ENCODE data around the gene B3GALT6.
A peak's percentile ranks its signal among the peaks of the same experiment; 100 is the strongest.

The B3GALT6 gene

GRCh38 chr1:1232796-1233566 lies 944 bp downstream of the B3GALT6 start:
- no peak for ATAC-seq

DNA sequence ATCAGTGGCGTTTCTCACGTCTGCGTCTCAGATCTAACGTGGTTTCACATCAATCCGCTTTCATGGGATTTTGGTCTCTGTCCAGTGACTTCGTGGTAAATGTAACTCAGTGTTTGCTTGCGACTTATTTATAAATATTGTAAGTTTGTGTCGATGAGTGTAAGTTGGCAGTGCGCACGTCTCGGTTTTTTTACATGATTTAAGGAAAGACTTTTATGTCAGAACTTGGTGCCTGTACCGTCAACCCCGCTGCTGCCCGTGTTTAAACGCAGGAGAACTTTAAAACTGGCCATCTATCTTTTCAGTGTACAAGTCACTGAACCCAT lies 1.5 kb downstream of the B3GALT6 start:
- ATAC-seq, result no peak

DNA sequence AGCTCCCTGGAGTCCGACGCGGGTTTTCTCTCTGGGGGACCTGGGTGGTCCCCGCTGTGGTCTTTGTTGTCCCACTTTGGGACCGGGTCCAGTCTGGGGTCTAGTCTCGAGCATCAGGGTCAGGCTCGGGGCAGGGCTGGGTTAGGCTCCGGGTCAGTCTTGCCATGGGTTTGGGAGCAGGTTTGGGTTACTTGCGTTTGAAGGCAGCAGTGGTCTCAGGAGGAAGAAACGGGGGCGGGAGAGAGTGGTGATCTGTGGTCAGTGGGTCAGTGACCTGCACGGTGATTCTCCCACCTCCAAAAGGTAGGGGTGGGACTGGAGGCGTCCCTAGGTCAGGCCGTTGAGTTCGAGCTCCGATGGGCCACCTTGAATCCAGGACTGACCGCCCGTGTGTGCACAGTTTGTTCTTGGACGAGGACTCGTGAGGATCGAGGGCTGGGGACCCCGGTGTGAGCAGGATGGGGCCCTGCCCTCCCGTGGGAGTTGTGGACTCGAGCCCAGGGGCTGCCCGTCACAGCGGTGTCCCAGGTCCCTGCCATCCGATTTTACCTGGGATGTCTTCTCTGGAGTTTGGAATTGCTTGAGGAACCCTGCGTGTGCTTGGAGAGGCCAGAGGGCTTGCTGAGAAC lies 2.3 kb downstream of the B3GALT6 start:
- ATAC-seq, result no peak

DNA sequence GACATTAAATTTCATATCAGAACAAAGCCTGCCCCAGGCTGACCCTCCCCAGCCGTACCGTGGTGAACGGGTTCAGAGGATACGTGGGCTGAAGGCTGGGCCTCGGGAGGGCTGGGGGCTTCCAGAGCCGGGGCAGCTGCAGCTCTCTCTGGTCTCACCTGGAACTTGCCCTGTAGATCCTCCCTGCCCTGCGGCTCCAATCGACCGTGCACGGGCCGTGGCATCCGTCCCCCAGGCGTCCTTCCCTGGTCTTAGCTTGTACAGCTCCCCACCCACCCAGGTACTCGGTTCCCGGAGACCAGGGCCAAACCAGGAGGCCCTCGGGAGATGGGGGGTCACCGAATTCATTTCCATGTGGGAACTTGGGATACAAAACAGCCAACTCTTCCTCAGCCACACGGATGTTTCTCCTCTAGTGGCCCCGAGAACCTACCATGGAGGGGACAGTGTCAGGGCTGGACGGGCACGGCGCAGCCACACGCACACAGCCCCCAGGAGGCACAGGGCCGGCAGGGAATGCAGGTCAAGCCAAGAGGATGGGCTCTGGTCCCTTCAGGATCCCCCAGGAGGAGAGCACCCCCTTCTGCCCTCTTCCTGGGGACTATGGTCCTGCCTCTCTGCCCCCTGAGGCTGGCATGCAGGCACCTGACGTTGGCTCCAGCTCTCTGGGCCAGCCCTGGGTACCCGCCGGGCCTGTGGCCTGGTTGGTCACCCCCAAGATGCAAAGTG lies 3.1 kb downstream of the B3GALT6 start:
- no peak for ATAC-seq

- ATAC-seq, result no peak
Measured at GRCh38 chr1:1236176-1236763, 4.2 kb downstream of the B3GALT6 start.

GRCh38 chr1:1236945-1237873 lies 5.2 kb downstream of the B3GALT6 start:
- no peak for ATAC-seq

GRCh38 chr1:1237874-1238701 lies 6.1 kb downstream of the B3GALT6 start:
- peak; percentile 19 to 28 for ATAC-seq

GRCh38 chr1:1238702-1239178 lies 6.7 kb downstream of the B3GALT6 start:
- no peak for ATAC-seq

DNA sequence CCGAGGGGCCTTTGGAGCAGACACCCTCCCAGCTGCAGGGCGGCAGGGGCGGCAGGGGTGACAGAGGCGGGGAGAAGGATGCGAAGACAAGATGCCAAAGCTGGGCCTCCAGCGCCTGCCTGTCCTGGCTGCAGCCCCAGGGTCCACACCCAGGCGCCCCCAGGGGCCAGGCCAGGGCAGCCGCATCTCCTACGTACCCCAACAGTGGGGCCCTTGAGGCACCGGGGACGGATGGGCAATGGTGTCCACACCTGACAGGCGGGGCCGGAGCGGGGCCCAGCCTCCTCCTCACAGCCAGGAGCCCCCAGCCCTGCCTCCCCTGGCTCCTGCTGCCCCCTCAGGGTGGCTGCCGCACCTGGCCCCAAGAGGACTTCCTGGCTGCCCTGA lies 7.2 kb downstream of the B3GALT6 start:
- no peak for ATAC-seq

GRCh38 chr1:1239614-1240347 lies 7.7 kb downstream of the B3GALT6 start:
- ATAC-seq, result no peak

- ATAC-seq, result no peak
Measured at GRCh38 chr1:1240348-1240732, 8.3 kb downstream of the B3GALT6 start.

- no peak for ATAC-seq
Measured at GRCh38 chr1:1240822-1241587, 9.0 kb downstream of the B3GALT6 start.

GRCh38 chr1:1241588-1242219 lies 9.7 kb downstream of the B3GALT6 start:
- no peak for ATAC-seq

DNA sequence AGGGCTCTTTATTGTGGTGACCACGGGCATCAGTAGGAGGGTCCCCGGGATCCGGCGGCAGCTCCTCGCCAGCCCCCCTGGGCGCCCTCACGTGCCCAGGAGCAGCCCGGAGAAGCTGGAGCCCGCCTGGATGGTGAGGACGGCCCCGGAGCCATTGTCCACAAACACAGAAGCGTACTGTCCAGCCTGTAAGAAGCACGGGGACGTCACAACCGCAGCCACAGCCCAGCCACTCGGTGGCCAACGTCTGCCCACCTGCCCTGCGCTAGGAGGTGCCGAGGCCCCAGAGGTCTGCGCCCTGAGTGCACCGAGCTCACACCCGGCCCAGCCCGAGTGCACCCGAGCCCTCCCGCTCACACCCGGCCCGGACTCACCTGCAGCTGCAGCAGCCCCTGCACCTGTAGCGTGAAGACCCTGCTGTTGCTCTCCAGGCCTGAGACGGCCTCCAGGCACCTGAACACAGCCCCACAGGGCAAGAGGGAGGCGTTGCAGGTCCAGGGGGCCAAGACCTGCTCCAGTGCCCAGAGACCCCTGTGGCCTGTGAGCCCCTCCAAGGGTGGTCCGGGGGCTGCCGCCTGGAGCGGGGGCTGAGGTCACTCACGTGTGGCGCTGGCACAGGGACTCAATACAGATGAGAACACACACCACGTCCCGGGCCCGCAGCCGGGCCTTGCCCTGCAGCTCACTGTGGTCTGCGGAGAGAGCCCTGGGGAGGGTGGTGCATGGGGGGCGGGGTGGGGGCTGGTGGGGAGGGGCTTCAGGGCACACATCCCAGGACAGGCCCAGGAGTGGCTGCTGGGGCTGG lies 10.6 kb downstream of the B3GALT6 start:
- no peak for ATAC-seq

- ATAC-seq, result no peak
Measured at GRCh38 chr1:1243266-1243660, 11.2 kb downstream of the B3GALT6 start.

- no peak for ATAC-seq
Measured at GRCh38 chr1:1243807-1244191, 11.8 kb downstream of the B3GALT6 start.

GRCh38 chr1:1244192-1244811 lies 12.3 kb downstream of the B3GALT6 start:
- ATAC-seq, result no peak

GRCh38 chr1:1245178-1245816 lies 13.3 kb downstream of the B3GALT6 start:
- ATAC-seq, result no peak
